IMR-90 (cell line): ENCODE measurements around the gene PYGB. TPM values are rescaled to one million over a fixed set of nuclear protein-coding genes. Genes with fewer than 3 reads are reported as not detected.

ENCODE experiments used
- ATAC-seq: fragments of 200-7000 bp; cut with Tn5 transposase; 2 replicates; pipeline ENCODE4 v1.9.1; 2020; ENCODE audit warnings: low read depth, mild to moderate bottlenecking, moderate library complexity
- BruUV-seq: library from RNA; stranded (reverse); fragments of 400-500 nt; replicated peaks from 2 replicates; lab custom pipeline; 2021; lab: Mats Ljungman, UMichigan
- CTCF ChIA-PET: fragments of 300-600 bp; formaldehyde crosslinking; extraction: SDS; loops from one replicate; lab custom pipeline; 2021; ENCODE audit warnings: antibody characterized with exemption; lab: Yijun Ruan, JAX
- POLR2A ChIA-PET: fragments of 300-600 bp; sonication (Branson Sonifier 250); formaldehyde crosslinking; loops from one replicate; lab custom pipeline; 2022; ENCODE audit warnings: antibody characterized with exemption; ENCODE audit not compliant: unreplicated experiment; lab: Charles Lee
- DNase-seq: peaks from one replicate; pipeline ENCODE4 v3.0.0; 2013
- H2AFZ ChIP-seq: replicated peaks from 2 replicates; pipeline ENCODE3; 2013; ENCODE audit warnings: low read length, mild to moderate bottlenecking; ENCODE audit not compliant: poor library complexity
- H2AK5ac ChIP-seq: 2 replicates; pipeline ENCODE4 v1.6.1; 2013; ENCODE audit warnings: low read depth, low read length, inconsistent platforms
- H2AK9ac ChIP-seq: replicated peaks from 2 replicates; pipeline ENCODE3; 2013; ENCODE audit warnings: mild to moderate bottlenecking, low read depth, low read length, moderate library complexity; ENCODE audit not compliant: poor library complexity
- H2BK120ac ChIP-seq: 2 replicates; pipeline ENCODE4 v1.6.1; 2013; ENCODE audit warnings: low read depth, low read length, inconsistent platforms
- H2BK15ac ChIP-seq: 3 replicates; pipeline ENCODE4 v1.6.1; 2013; ENCODE audit warnings: low read depth, low read length, inconsistent platforms
- H2BK20ac ChIP-seq: 2 replicates; pipeline ENCODE4 v1.6.1; 2013; ENCODE audit warnings: low read depth, mild to moderate bottlenecking, inconsistent platforms, low read length, moderate library complexity
- H2BK5ac ChIP-seq: 2 replicates; pipeline ENCODE4 v1.6.1; 2013; ENCODE audit warnings: mild to moderate bottlenecking, low read depth, low read length, inconsistent platforms; ENCODE audit not compliant: poor library complexity, severe bottlenecking
- H3K14ac ChIP-seq: replicated peaks from 2 replicates; pipeline ENCODE4 v1.6.1; 2013; ENCODE audit warnings: low read depth, low read length, inconsistent platforms
- H3K18ac ChIP-seq: 2 replicates; pipeline ENCODE4 v1.6.1; 2013; ENCODE audit warnings: low read depth, low read length, control low read depth
- H3K23ac ChIP-seq: 2 replicates; pipeline ENCODE4 v1.6.1; 2013; ENCODE audit warnings: low read depth, low read length, inconsistent platforms
- H3K27ac ChIP-seq: 2 replicates; pipeline ENCODE4 v1.5.1; 2013; ENCODE audit warnings: mild to moderate bottlenecking, control low read depth, low read length; ENCODE audit not compliant: insufficient read depth
- H3K27me3 ChIP-seq: 2 replicates; pipeline ENCODE4 v1.6.1; 2013; ENCODE audit warnings: low read length; ENCODE audit not compliant: control insufficient read depth, insufficient read depth
- H3K36me3 ChIP-seq: 2 replicates; pipeline ENCODE4 v1.6.1; 2013; ENCODE audit warnings: low read length, mixed read lengths; ENCODE audit not compliant: control insufficient read depth, insufficient read depth
- H3K4ac ChIP-seq: 2 replicates; pipeline ENCODE4 v1.6.1; 2013; ENCODE audit warnings: low read depth, low read length, inconsistent platforms
- H3K4me1 ChIP-seq: 2 replicates; pipeline ENCODE4 v1.6.1; 2013; ENCODE audit warnings: low read length, mixed read lengths; ENCODE audit not compliant: control insufficient read depth, insufficient read depth
- H3K4me2 ChIP-seq: 2 replicates; pipeline ENCODE4 v1.6.1; 2013; ENCODE audit warnings: low read depth, mild to moderate bottlenecking, control low read depth, low read length, moderate library complexity
- H3K4me3 ChIP-seq: 2 replicates; pipeline ENCODE4 v1.5.1; 2013; ENCODE audit warnings: low read depth, mild to moderate bottlenecking, control low read depth, low read length, moderate library complexity; ENCODE audit not compliant: insufficient read depth
- H3K56ac ChIP-seq: 2 replicates; pipeline ENCODE4 v1.6.1; 2013; ENCODE audit warnings: low read length, inconsistent platforms; ENCODE audit not compliant: insufficient read depth; ENCODE audit errors: extremely low read depth
- H3K79me1 ChIP-seq, 2 experiments: 2 replicates each; pipeline ENCODE4 v1.6.1; 2013; ENCODE audit warnings: low read length in 2 of 2, inconsistent platforms in 1 of 2, low read depth in 1 of 2
- H3K9ac ChIP-seq: 2 replicates; pipeline ENCODE4 v1.6.1; 2013; ENCODE audit warnings: low read depth, low read length, control low read depth
- H3K9me1 ChIP-seq: 2 replicates; pipeline ENCODE4 v1.6.1; 2013; ENCODE audit warnings: low read length, inconsistent platforms; ENCODE audit not compliant: insufficient read depth
- H3K9me3 ChIP-seq: 2 replicates; pipeline ENCODE4 v1.6.1; 2013; ENCODE audit warnings: low read length; ENCODE audit not compliant: control insufficient read depth, insufficient read depth
- H4K20me1 ChIP-seq: 2 replicates; pipeline ENCODE4 v1.6.1; 2013; ENCODE audit warnings: low read length, inconsistent platforms; ENCODE audit not compliant: insufficient read depth
- H4K5ac ChIP-seq: 2 replicates; pipeline ENCODE4 v1.6.1; 2013; ENCODE audit warnings: mild to moderate bottlenecking, low read depth, low read length, control low read depth
- H4K8ac ChIP-seq, 2 experiments: 2 replicates each; pipeline ENCODE4 v1.6.1; 2013; ENCODE audit warnings: low read depth in 2 of 2, low read length in 2 of 2, control low read depth in 1 of 2, inconsistent platforms in 1 of 2
- H4K91ac ChIP-seq: 2 replicates; pipeline ENCODE4 v1.6.1; 2013; ENCODE audit warnings: low read depth, low read length, inconsistent platforms; ENCODE audit not compliant: insufficient read depth
- FOS ChIP-seq: fragments of 150-350 bp; IDR thresholded peaks from 2 replicates; pipeline ENCODE4 v1.6.1; 2016; ENCODE audit warnings: low read depth, low read length
- WGBS, 2 experiments: methylation state at CpG; one replicate each; pipeline versions ENCODE4 v1.1.5 to v1.1.7; 2013; ENCODE audit warnings: missing lambda C conversion rate in 2 of 2; ENCODE audit not compliant: insufficient read length in 1 of 2; ENCODE audit errors: extremely low coverage in 2 of 2; 5-methylcytosine and 5-hydroxymethylcytosine counted together
- dilution Hi-C: fragments of 300-500 bp; cut with HindIII; formaldehyde crosslinking; loops from one replicate; pipeline ENCODE4 v1.14.3; 2018; ENCODE audit warnings: low sequenced_read_pairs; ENCODE audit not compliant: unreplicated experiment
- in situ Hi-C: fragments of 300-500 bp; cut with MboI; formaldehyde crosslinking; loops from 3 replicates; pipeline ENCODE4 v1.14.3; 2019; ENCODE audit warnings: low sequenced_read_pairs, inconsistent platforms, mixed read lengths
- intact Hi-C: fragments of 100-400 bp; cut with micrococcal nuclease; formaldehyde crosslinking; loops from 2 replicates; pipeline ENCODE4 v1.10.0; 2022
- polyA plus RNA-seq, 3 experiments: library from polyadenylated mRNA; depleted of rRNA; stranded (reverse); fragments of >200 nt; gene quantifications; 2 replicates each; pipeline ENCODE4 v1.2.3, GENCODE V29; 2012; ENCODE audit warnings: low replicate concordance in 1 of 3
- total RNA-seq: library from RNA; depleted of rRNA; stranded (reverse); fragments of >200 nt; gene quantifications from 2 replicates; pipeline ENCODE4 v1.2.3, GENCODE V29; 2012

Gene PYGB
- total and polyA plus RNA-seq, 2 of the 4 experiments (the other 2 are of a cell fraction), result 72.4 to 83.1 TPM

- in situ Hi-C loops, result no loop called here
- CTCF ChIA-PET, result no interaction called here
These were observed 28.7 kb downstream of the PYGB start for GRCh38 chr20:25276533-25277050.

More at GRCh38 chr20:25276533-25277050, 28.7 kb downstream of the PYGB start:
- H4K20me1 ChIP-seq, result peaks cover 3% of the 10 kb centered on the region
- no peak overlapping the region for H3K4ac ChIP-seq
- no peak overlapping the region for H4K8ac ChIP-seq
- H3K4me1 ChIP-seq, result no peaks in the 10 kb centered on the region
- H3K18ac ChIP-seq, result no peak overlapping the region
- H2AK5ac ChIP-seq, result no peak overlapping the region
- no peaks in the 10 kb centered on the region for H3K9me3 ChIP-seq
- TF ChIP-seq FOS, result no peak
- no peak overlapping the region for H3K27ac ChIP-seq
- dilution Hi-C loops, result no loop called here
- no peak overlapping the region for H3K14ac ChIP-seq
- peaks cover 80% of the 10 kb centered on the region for H3K36me3 ChIP-seq
- ATAC-seq (no peak), DNase-seq (no peak)
- no peak overlapping the region for H4K91ac ChIP-seq
- POLR2A ChIA-PET, result no interaction called here
- no peak overlapping the region for H4K5ac ChIP-seq
- no peak overlapping the region for H2AK9ac ChIP-seq
- BruUV-seq, result no TSS peak
- H3K56ac ChIP-seq, result no peak overlapping the region
- peaks cover 6% of the 10 kb centered on the region; the same call in 1 of the 2 replicates for H3K9me1 ChIP-seq
- no peak overlapping the region for H3K23ac ChIP-seq
- no peak overlapping the region for H3K4me2 ChIP-seq
- H3K27me3 ChIP-seq, result no peaks in the 10 kb centered on the region
- 97% methylated on average over 13 of the region's 24 CpGs; no CpG with 5 or more reads in 1 of the 2 experiments for WGBS, 2 experiments
- peaks cover 0 to 11% of the 10 kb centered on the region in 2 experiments; a peak in 3 of 4 replicates for H3K79me1 ChIP-seq
- H3K4me3 ChIP-seq, result no peak overlapping the region
- H2BK20ac ChIP-seq, result no peak overlapping the region
- H2AFZ ChIP-seq, result no peak overlapping the region
- no peak overlapping the region for H2BK120ac ChIP-seq
- intact Hi-C loops, result no loop called here
- H2BK15ac ChIP-seq, result no peak overlapping the region
- no peak overlapping the region for H3K9ac ChIP-seq
- no peak overlapping the region for H2BK5ac ChIP-seq
